ENCODE results near the gene MALL. TPM values are rescaled to one million over a fixed set of nuclear protein-coding genes. Genes with fewer than 3 reads are reported as not detected.

MALL gene
- total and polyA plus RNA-seq, 4 donors, result 1.6 to 4.2 (median 2.7) TPM

- no peak for TF ChIP-seq TAF1 (conservative IDR thresholded peaks at IDR 0.05)
- no peak for TF ChIP-seq FOXA1 (IDR thresholded peaks at IDR 0.05)
Observed at GRCh38 chr2:110124038-110124825, 8.6 kb upstream of the MALL start (continued).

GRCh38 chr2:110121592-110121991 is 6.0 kb upstream of the MALL start:
- WGBS, result 97% methylated on average over 3 of the region's 3 CpGs
- Histone ChIP-seq H3K36me3 (ENCODE audit: control insufficient read depth in 4 of 4, insufficient read depth in 3 of 4, low read depth in 1 of 4, low read length in 3 of 4) (no peaks in the 10 kb centered on the region), H3K4me3 (ENCODE audit: low read depth in 1 of 3, low read length in 3 of 3) (no peak overlapping the region), H3K27ac (ENCODE audit: low read depth in 1 of 2, low read length in 2 of 2) (no peak overlapping the region), H3K4me1 (ENCODE audit: control insufficient read depth in 4 of 4, insufficient read depth in 4 of 4, low read length in 3 of 4) (no peaks in the 10 kb centered on the region), H3K9me3 (ENCODE audit: control insufficient read depth in 4 of 4, low read length in 3 of 4) (no peaks in the 10 kb centered on the region), H3K27me3 (ENCODE audit: control insufficient read depth in 4 of 4, insufficient read depth in 4 of 4, low read length in 3 of 4) (no peaks in the 10 kb centered on the region), H3K9ac (ENCODE audit: low read depth in 1 of 2, low read length in 2 of 2) (no peak overlapping the region)
- TF ChIP-seq RAD21 (IDR thresholded peaks at IDR 0.05) (no peak), RXRA (IDR thresholded peaks at IDR 0.05) (no peak), YY1 (IDR thresholded peaks at IDR 0.05) (no peak), JUND (IDR thresholded peaks at IDR 0.05) (no peak), SP1 (IDR thresholded peaks at IDR 0.05) (no peak)
- TF ChIP-seq, protein P1, sequence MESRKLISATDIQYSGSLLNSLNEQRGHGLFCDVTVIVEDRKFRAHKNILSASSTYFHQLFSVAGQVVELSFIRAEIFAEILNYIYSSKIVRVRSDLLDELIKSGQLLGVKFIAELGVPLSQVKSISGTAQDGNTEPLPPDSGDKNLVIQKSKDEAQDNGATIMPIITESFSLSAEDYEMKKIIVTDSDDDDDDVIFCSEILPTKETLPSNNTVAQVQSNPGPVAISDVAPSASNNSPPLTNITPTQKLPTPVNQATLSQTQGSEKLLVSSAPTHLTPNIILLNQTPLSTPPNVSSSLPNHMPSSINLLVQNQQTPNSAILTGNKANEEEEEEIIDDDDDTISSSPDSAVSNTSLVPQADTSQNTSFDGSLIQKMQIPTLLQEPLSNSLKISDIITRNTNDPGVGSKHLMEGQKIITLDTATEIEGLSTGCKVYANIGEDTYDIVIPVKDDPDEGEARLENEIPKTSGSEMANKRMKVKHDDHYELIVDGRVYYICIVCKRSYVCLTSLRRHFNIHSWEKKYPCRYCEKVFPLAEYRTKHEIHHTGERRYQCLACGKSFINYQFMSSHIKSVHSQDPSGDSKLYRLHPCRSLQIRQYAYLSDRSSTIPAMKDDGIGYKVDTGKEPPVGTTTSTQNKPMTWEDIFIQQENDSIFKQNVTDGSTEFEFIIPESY (IDR thresholded peaks at IDR 0.05), result no peak
- DNase-seq (ENCODE audit: low spot score), result no peak

GRCh38 chr2:110121052-110121334 is 5.4 kb upstream of the MALL start:
- H3K27me3 ChIP-seq (ENCODE audit: control insufficient read depth in 4 of 4, insufficient read depth in 4 of 4, low read length in 3 of 4), result no peaks in the 10 kb centered on the region
- no peak overlapping the region for H3K4me3 ChIP-seq (ENCODE audit: low read depth in 1 of 3, low read length in 3 of 3)
- no peak for DNase-seq (ENCODE audit: low spot score)
- WGBS, result 81% methylated on average over 2 of the region's 2 CpGs
- H3K36me3 ChIP-seq (ENCODE audit: control insufficient read depth in 4 of 4, insufficient read depth in 3 of 4, low read depth in 1 of 4, low read length in 3 of 4), result no peaks in the 10 kb centered on the region
- peaks cover 0 to 3% (median 0%) of the 10 kb centered on the region in 4 donors for H3K4me1 ChIP-seq (ENCODE audit: control insufficient read depth in 4 of 4, insufficient read depth in 4 of 4, low read length in 3 of 4)
- H3K9ac ChIP-seq (ENCODE audit: low read depth in 1 of 2, low read length in 2 of 2), result no peak overlapping the region
- TF ChIP-seq FOXA1 (IDR thresholded peaks at IDR 0.05) (no peak), YY1 (IDR thresholded peaks at IDR 0.05) (no peak), GABPA (IDR thresholded peaks at IDR 0.05 in 1 of 2, conservative IDR thresholded peaks at IDR 0.05 in 1 of 2) (no peak), HNF4A (conservative IDR thresholded peaks at IDR 0.05) (no peak), RXRA (IDR thresholded peaks at IDR 0.05) (no peak), SP1 (IDR thresholded peaks at IDR 0.05) (no peak), EGR1 (IDR thresholded peaks at IDR 0.05; ENCODE audit: low read depth in 2 of 2) (no peak), HNF4G (IDR thresholded peaks at IDR 0.05) (no peak), CTCF (IDR thresholded peaks at IDR 0.05; ENCODE audit: low read depth, low read length, missing input control) (no peak), JUND (IDR thresholded peaks at IDR 0.05) (no peak), REST (IDR thresholded peaks at IDR 0.05) (no peak), NR2F2 (IDR thresholded peaks at IDR 0.05) (no peak), RAD21 (IDR thresholded peaks at IDR 0.05) (no peak), FOXA2 (IDR thresholded peaks at IDR 0.05) (no peak), TAF1 (conservative IDR thresholded peaks at IDR 0.05) (no peak)
- TF ChIP-seq, protein P2, sequence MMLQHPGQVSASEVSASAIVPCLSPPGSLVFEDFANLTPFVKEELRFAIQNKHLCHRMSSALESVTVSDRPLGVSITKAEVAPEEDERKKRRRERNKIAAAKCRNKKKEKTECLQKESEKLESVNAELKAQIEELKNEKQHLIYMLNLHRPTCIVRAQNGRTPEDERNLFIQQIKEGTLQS (IDR thresholded peaks at IDR 0.05), result no peak
- TF ChIP-seq, protein P1 (IDR thresholded peaks at IDR 0.05), result no peak
- TF ChIP-seq, protein P3, sequence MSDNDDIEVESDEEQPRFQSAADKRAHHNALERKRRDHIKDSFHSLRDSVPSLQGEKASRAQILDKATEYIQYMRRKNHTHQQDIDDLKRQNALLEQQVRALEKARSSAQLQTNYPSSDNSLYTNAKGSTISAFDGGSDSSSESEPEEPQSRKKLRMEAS (IDR thresholded peaks at IDR 0.05), result no peak
- no peak overlapping the region for H3K27ac ChIP-seq (ENCODE audit: low read depth in 1 of 2, low read length in 2 of 2)
- H3K9me3 ChIP-seq (ENCODE audit: control insufficient read depth in 4 of 4, low read length in 3 of 4), result no peaks in the 10 kb centered on the region

Measured in liver (tissue), 9 donors.